ENCODE measurements around the gene STAT4. TPM values are rescaled to one million over a fixed set of nuclear protein-coding genes. Genes with fewer than 3 reads are reported as not detected.

The STAT4 gene
- total RNA-seq, 1 experiment from 2014 or later, result 0.33 TPM

GRCh38 chr2:191178806-191179514 is 28.2 kb upstream of the STAT4 start:
- WGBS (ENCODE audit: extremely low coverage, insufficient read length, low lambda C conversion rate), result no CpG with 5 or more reads among the region's 8 CpGs
- Histone ChIP-seq H3K23ac (ENCODE audit: insufficient read length, low read depth, low read length) (no peak overlapping the region), H2AK5ac (ENCODE audit: insufficient read length, low read length) (no peak overlapping the region)

More at GRCh38 chr2:191178806-191179514, 28.2 kb upstream of the STAT4 start:
- no peak overlapping the region for H3K4me3 Mint-ChIP-seq
- H3K14ac ChIP-seq (ENCODE audit: insufficient read depth, low read length), result no peak overlapping the region
- H3K79me2 ChIP-seq (ENCODE audit: insufficient read depth, low read length), result no peaks in the 10 kb centered on the region
- no peak overlapping the region for H3K27ac ChIP-seq (ENCODE audit: insufficient read length, low read depth, low read length)
- H4K5ac ChIP-seq (ENCODE audit: insufficient read length, low read depth, low read length), result no peak overlapping the region
- H3K4me1 ChIP-seq (ENCODE audit: insufficient read depth, low read length), result peaks cover 3% of the 10 kb centered on the region; the same call in 1 of the 2 replicates
- H4K91ac ChIP-seq (ENCODE audit: insufficient read length, low read depth, low read length), result no peak overlapping the region
- no peak for DNase-seq
- H3K4me1 Mint-ChIP-seq, result peaks cover 11 to 15% of the 10 kb centered on the region in 2 experiments
- H2BK15ac ChIP-seq (ENCODE audit: low read depth, low read length), result no peak overlapping the region
- no peak overlapping the region for H3K18ac ChIP-seq (ENCODE audit: insufficient read length, low read depth, low read length)
- H3K4me2 ChIP-seq (ENCODE audit: insufficient read depth, insufficient read length, low read length), result no peak overlapping the region
- no peaks in the 10 kb centered on the region for H3K9me3 ChIP-seq (ENCODE audit: control insufficient read depth, low read depth, low read length)
- no peak overlapping the region for H2BK20ac ChIP-seq (ENCODE audit: low read depth, low read length, poor library complexity, severe bottlenecking)
- H2BK120ac ChIP-seq (ENCODE audit: low read depth, low read length, poor library complexity, severe bottlenecking), result no peak overlapping the region
- no peak overlapping the region for H3T11ph ChIP-seq (ENCODE audit: low read length)
- no peak overlapping the region for H3K56ac ChIP-seq (ENCODE audit: insufficient read length, low read depth, low read length)
- no peaks in the 10 kb centered on the region for H3K27me3 Mint-ChIP-seq (ENCODE audit: low read depth)
- H2BK12ac ChIP-seq (ENCODE audit: insufficient read length, low read depth, low read length), result no peak overlapping the region
- no peaks in the 10 kb centered on the region for H3K23me2 ChIP-seq (ENCODE audit: insufficient read length, low read depth, low read length, poor library complexity, severe bottlenecking)
- no peaks in the 10 kb centered on the region for H3K79me1 ChIP-seq (ENCODE audit: insufficient read depth, low read depth, low read length, poor library complexity, severe bottlenecking)
- H3K27me3 ChIP-seq (ENCODE audit: insufficient read depth, low read length), result no peaks in the 10 kb centered on the region
- no peaks in the 10 kb centered on the region for H4K20me1 ChIP-seq (ENCODE audit: control insufficient read depth, insufficient read depth, insufficient read length)
- H3K9me3 Mint-ChIP-seq, result no peaks in the 10 kb centered on the region
- no peak for TF ChIP-seq CTCF (conservative IDR thresholded peaks at IDR 0.05)
- no peak overlapping the region for H2AFZ ChIP-seq (ENCODE audit: low read length)
- no peak overlapping the region for H2BK5ac ChIP-seq (ENCODE audit: insufficient read length, low read length)
- no peak overlapping the region for H4K8ac ChIP-seq (replicated peaks; ENCODE audit: insufficient read length, low read depth, low read length)
- H3K9ac ChIP-seq (ENCODE audit: extremely low read depth, insufficient read length, low read length), result no peak overlapping the region
- H3K36me3 Mint-ChIP-seq (ENCODE audit: insufficient read depth in 1 of 3, low read depth in 3 of 3), result no peaks in the 10 kb centered on the region
- no peak overlapping the region; a peak in 1 of 7 replicates for H3K27ac Mint-ChIP-seq
- H3K4ac ChIP-seq (ENCODE audit: low read depth, low read length), result no peak overlapping the region
